NCI-H128 (cell line): Measurements from ENCODE around the gene SSRP1.
"Not testable (repeated sequence)": the region's sequence is repeated elsewhere in the genome, so short reads cannot be mapped to it uniquely, and the experiment has no call there.

Experiments used
- DNase-seq: peaks from one replicate; lab custom pipeline; 2025; ENCODE audit not compliant: unreplicated experiment; lab: John Stamatoyannopoulos, UW

SSRP1 gene

GRCh38 chr11:57303280-57303989, 32.3 kb downstream of the SSRP1 start:
- no peak for DNase-seq

- no peak for DNase-seq
Measured at GRCh38 chr11:57302489-57302888, 33.2 kb downstream of the SSRP1 start.

- DNase-seq, result no peak
Measured at GRCh38 chr11:57301711-57302423, 33.8 kb downstream of the SSRP1 start.

- no peak for DNase-seq
Measured at GRCh38 chr11:57300785-57301184, 34.9 kb downstream of the SSRP1 start.

GRCh38 chr11:57299150-57299737, 36.4 kb downstream of the SSRP1 start:
- DNase-seq, result no peak

- no peak for DNase-seq
Measured at GRCh38 chr11:57297221-57297620, 38.5 kb downstream of the SSRP1 start.

GRCh38 chr11:57296205-57296604, 39.5 kb downstream of the SSRP1 start:
- DNase-seq, result not testable (repeated sequence)

GRCh38 chr11:57294225-57295131, 41.2 kb downstream of the SSRP1 start:
- no peak for DNase-seq

- DNase-seq, result no peak
Measured at GRCh38 chr11:57290288-57290687, 45.4 kb downstream of the SSRP1 start.

GRCh38 chr11:57288771-57289579, 46.7 kb downstream of the SSRP1 start:
- no peak for DNase-seq

- no peak for DNase-seq
Measured at GRCh38 chr11:57287884-57288283, 47.8 kb downstream of the SSRP1 start.

- DNase-seq, result no peak
Measured at GRCh38 chr11:57283231-57283990, 52.3 kb downstream of the SSRP1 start.

GRCh38 chr11:57281546-57281945, 54.1 kb downstream of the SSRP1 start:
- DNase-seq, result not testable (repeated sequence)

GRCh38 chr11:57279116-57279515, 56.6 kb downstream of the SSRP1 start:
- no peak for DNase-seq

- DNase-seq, result no peak
Measured at GRCh38 chr11:57278721-57279095, 57.0 kb downstream of the SSRP1 start.

- peak; percentile 41 for DNase-seq
Measured at GRCh38 chr11:57277845-57278720, 57.6 kb downstream of the SSRP1 start.

GRCh38 chr11:57276971-57277675, 58.6 kb downstream of the SSRP1 start:
- no peak for DNase-seq
